ENCODE results near the gene PTPRM.
"Not testable (repeated sequence)": the region's sequence is repeated elsewhere in the genome, so short reads cannot be mapped to it uniquely, and the experiment has no call there.

The PTPRM gene

DNA sequence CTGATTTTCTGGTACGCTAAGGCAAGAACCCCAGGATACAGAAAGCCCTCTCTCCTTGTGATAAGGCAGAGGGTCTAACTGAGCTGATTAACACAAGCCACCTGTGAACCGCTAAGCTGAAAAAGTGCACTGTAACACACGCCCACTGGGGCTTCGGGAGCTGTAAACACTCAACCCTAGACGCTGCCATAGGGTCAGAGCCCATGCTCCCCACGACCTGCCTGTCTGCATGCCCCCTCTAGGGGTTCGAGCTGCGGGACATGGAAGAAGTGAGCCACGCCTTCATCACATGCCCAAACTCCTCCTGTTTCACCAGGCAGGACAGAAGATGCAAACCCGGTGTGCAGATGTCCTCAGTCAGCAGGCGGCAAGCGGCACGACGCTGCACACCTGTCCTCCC is 868.3 kb downstream of the PTPRM start:
- DNase-seq (ENCODE audit: low read depth): no peak

DNA sequence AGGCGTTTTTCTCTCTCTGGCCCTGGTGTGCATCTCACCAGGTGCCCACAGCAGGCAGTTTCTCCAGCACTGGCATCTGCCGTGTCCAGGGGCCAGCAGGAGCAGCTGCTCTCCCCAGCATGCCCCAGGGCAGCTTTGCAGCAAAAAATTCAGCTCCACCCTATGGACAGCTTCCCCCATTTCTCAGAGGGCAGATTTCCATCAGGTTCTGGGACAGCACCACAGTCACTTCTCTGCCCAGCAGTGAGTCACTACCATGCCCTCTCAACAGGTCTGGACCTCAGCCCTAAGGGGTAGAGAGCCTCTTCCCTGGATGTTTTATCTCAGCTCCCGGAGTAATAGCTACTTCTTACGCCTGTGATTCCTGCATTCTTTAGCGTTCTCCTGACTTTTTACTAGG is 871.9 kb downstream of the PTPRM start:
- DNase-seq (ENCODE audit: low read depth): no peak

DNA sequence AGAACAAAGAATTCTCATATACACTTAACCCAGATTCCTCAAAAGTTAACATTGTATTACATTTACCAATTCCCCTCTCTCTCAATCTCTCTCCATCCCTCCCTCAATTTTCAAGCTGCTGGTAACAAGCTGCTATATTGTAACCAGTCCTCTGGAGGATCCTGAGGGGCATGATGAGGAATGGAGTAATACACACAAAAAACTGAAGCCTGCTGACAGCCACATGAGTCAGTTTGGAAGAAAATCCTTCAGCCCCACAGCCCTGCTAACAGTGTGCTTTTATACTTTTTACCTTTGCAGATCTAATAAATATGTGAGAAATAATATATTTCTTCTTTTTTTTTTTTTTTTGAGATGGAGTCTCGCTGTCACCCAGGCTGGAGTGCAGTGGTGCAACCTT is 876.4 kb downstream of the PTPRM start:
- DNase-seq (ENCODE audit: low read depth): no peak

DNA sequence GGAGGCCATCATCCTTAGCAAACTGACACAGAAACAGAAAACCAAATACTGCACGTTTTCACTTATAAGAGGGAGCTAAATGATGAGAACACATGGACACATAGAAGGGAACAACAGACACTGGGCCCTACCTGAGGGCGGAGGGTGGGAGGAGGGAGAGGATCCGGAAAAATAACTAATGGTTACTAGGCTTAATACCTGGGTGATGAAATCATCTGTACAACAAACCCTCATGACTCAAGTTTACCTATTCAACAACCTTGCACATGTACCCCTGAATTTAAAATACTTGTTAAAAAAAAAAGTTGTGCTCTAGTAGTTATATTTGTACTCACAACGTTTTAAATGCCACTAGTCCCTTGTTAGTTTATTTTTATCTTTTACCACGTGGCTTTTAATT is 879.8 kb downstream of the PTPRM start:
- DNase-seq (ENCODE audit: low read depth): not testable (repeated sequence)

DNA sequence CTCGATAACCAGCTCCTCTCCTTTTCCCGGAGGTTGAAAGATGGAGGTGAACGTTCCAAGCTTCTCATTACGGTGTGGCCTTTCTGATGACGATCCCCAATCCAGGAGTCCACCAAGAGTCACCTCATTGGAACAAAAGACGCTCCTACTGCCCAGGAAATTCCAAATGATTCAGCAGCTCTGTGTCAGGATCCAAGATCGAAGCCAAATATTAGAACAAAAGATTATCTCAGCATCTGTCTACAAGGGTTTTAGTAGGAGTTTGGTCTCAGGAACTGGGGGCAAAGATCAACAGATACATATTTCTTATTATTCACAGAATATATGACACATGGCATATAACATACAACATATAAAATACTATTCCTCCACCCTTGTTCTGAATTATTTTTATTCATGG is 881.0 kb downstream of the PTPRM start:
- DNase-seq (ENCODE audit: low read depth): no peak

DNA sequence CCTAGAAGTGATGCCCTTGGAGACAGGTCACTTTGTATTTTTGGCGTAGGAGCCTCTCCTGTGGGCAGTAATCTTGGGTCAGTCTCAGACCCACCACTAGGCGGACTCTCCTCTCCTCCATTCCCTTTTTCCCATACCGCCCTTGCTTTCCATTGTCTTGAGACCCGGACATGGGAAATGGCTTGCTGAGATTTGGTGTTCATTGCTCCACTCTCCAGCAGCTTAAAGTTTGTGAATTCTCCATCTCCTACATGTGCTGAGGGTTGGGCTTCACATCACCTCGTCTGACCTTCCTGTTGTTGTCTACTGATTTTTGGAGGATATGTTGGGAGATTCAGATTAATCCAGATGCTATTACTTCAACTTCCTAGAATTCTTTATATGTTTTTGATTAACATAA is 882.9 kb downstream of the PTPRM start:
- DNase-seq (ENCODE audit: low read depth): no peak

DNA sequence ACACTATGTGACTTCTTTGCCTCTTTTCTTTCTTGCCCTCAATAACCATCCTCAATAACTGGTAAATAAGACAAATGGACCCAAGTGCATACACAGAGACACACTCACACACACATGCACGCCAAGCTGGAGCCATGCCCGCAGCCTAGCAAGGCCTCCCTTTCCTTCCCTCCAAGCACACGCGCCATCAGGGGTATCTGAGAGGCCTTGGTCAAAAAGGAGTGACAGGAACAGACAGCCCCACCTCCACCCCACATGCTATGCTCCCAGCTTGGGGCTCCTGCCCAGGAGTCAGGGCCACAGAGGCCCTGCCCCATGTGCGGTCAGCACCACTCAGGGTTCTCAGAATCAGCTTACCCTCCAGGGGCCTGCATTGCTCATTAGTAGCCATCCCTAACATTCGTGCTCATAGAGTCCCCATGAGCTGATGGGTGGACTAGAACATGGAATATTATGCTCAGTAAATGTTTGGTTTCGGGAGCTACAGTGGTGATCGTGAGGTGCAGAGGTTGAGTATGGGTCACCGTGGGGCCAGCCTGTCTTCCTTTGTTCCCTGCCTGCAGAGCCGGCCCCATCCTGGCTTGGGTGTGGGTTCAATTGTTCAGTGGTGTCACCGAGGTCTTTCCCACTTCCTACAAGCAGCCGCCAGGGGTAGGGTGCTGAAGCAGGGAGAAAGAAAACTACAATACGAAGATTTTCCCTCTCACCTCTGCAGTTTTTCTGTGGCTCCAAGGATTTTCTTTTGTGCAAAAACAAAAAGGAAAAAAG is 884.0 kb downstream of the PTPRM start:
- DNase-seq (ENCODE audit: low read depth): no peak

DNA sequence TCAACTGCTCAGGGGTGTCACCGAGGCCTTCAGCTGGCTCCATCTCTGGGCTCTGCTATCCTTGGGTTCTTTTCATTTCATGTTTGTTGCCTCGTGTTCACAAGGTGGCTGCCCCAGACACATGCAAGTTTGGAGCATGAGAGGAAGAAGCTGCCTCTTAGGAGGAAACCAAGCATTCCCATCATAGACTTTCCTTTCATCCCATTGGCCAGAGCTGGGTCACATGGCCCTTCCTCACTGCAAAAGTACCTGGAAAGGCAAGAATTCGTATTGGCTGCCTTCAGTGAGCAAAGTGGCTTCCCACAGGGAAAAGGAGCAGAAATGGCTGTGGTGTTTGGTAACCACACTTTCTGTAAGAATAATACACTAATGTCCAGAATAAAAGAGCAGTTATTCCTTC is 886.4 kb downstream of the PTPRM start:
- no peak for DNase-seq (ENCODE audit: low read depth)

DNA sequence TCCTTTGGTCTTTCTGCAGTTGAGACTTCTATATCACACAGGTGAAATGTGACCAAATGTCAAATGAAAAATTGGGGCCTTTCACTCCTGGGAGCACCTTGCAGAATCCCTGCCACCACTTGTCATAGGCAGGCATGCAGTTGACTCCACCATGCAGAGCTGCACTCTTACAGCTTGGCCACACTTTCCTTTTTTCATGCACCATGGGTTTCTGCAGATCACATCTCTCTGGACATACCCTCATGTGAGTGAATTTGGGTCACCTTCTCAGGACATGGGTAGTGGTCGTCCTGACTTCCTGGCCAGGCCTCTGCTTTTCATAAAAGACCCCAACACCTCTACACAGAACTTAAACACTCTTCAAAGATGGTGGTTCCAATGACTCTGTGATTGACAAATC is 887.0 kb downstream of the PTPRM start:
- no peak for DNase-seq (ENCODE audit: low read depth)

DNA sequence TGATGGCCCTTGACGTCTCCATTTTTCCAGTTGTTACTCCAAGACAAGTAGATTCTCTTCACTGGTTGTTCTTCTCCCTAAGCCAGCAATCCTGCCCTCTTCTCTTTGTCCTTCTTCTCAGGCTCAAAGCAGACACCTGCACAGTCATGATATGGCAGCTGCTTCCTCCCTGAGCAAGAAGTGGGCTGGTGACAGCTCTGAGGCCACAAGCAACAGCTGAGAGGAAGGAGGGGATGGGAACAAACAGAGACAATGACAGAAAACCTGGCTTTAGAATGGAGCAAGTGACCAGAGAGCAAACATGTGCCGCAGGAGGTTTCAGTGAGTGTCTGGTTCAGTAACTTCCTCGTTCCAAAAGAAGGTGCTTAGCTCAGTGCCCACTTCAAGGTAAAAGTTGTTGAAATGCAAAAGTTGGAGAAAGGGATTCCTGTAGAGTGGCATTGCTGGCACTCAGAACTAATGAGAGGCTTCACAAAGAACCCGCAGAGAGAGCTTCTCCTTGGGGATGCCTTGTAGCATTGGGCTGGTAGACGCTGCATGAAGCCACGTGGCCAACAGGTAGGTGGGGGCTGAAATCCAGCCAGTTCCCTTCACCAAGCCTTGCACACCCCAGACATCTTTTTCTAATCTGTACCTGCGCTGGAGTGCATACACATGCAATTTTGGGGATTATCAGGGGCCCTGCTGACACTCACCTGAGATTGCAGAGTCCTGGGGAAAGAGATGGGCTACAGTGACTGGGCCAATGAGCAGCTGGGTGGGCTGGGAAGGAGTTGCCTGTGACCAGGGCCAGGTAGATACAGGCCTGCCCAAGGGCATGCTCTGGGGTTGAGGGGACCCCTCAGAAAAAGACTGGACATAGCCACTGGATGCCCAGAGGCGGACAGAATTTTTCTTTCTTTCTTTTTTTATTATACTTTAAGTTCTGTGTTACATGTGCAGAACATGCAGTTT is 888.8 kb downstream of the PTPRM start:
- no peak for DNase-seq (ENCODE audit: low read depth)

Measured in stimulated activated CD8-positive, alpha-beta memory T cell treated with anti-CD3 and anti-CD28 coated beads, Interleukin-4, amount 100 ng/mL, for 24 hours (primary cell).